GM19043 (cell line): Measurements from ENCODE around the gene HNRNPM.

Source experiments
- ATAC-seq: cut with Tn5 transposase; IDR thresholded peaks from one replicate; pipeline ENCODE4 v1.9.1; 2021; ENCODE audit warnings: low read depth; ENCODE audit not compliant: unreplicated experiment

Gene HNRNPM

DNA sequence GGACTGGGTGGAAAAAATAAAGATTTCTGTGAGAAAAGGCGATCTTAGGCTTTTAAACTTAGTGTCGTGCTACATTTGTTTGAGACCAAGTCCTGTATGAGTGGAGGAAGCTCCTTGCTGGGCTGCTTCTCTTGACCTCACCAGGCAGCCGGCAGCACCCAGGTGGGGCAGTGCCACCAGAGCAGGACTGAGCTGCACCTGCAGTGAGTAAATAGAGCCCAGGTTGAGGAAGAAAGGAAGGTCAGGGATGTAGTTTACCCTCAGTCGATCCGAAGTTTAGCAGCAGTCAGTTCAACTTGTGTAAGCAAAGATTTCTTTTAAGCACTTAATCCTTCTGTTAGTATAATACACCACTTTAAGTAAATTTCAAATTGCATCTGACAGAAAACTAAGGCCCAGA is 13.6 kb downstream of the HNRNPM start:
- no peak for ATAC-seq

GRCh38 chr19:8459095-8459494 is 14.3 kb downstream of the HNRNPM start:
- no peak for ATAC-seq

- ATAC-seq = no peak
Measured at GRCh38 chr19:8459520-8460270, 14.9 kb downstream of the HNRNPM start.

DNA sequence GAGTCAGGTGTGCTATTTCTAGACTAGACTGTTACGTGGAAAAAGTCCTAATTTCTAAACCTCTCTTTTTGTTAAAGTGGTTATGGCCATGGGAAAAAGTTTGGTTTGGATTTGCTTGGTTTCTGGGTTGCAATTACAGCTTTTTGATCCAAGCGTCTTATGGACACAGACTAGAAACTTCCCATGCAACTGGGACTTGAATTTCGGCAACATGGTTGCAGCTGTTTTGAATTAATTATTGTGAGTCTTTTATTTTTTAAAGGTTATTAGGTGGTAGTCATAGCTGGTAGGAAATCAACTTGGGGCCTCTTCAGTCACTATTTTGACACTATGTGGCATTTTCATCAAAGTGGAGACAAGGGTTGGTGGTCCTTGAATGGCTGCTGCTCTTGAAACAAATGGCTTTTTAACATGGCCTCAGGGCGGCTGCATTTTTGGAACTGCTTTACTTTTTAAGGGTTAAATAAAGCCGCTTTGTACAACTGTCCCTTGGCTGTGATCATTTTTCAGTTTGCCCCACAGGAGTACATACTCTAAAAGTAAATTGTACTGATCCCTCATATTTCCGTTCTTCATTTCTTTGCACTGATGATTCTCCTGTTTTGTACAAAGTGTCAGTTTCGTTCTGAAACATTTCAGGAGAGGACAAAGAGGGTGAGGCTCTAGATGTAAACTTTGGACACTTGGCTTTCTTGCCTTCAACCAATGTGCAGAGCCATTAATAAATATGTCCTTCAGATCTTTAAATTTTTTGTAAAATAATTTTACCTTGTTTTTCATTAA is 15.9 kb downstream of the HNRNPM start:
- ATAC-seq = no peak

DNA sequence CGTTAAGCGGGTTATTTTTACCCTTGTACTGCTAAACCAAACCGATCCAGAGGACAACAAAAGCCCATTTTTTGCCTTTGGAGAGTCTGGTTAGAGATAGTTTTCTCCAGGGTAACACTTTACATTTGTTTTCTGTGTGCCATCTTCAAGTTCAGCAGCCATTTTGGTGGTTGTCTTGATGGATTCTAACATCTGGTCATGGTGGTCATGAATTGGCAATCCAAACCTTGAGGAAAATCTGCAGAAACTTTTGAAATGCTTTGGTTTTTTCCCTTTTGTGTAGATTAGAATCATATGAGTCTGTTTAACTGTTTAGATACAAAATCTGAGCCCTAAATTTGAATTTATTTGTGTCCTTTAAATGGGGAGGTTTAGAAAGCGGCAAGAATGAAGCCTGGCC is 16.6 kb downstream of the HNRNPM start:
- no peak for ATAC-seq

GRCh38 chr19:8461891-8462290 is 17.1 kb downstream of the HNRNPM start:
- no peak for ATAC-seq

DNA sequence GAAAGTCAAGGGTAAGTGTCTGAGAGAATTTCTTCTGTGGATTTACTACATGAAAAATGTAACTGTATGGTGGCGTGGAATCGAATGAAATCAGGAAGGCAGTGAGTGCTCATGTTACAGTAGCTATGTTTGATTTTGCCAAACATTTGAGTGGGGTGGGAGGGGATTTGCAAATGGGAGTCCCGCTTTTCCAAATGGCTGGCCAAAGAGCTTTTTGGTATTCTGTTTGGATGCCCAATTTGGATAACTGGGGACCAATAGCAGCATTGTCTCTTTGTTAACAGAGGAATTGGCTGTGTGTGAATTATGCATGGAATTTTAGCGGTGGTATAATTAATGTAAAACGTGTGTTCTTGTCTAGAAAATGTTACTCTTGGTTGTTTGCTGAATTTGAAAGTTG is 17.8 kb downstream of the HNRNPM start:
- ATAC-seq = no peak

DNA sequence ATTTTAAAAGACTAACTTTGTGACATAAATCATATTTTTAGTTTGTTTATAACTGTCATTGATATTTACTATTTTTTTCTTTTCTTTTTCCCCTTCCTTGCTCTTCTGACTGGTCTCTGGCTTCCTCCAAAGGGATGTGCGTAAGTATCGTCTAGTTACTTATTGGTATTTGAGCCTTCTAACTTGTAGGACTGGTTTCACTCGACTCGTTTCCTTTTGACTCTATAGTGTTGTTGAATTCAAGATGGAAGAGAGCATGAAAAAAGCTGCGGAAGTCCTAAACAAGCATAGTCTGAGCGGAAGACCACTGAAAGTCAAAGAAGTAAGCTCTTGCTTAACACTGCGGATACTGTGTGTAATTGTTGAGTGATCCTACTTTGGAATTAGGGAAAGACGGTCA is 18.6 kb downstream of the HNRNPM start:
- no peak for ATAC-seq

GRCh38 chr19:8466018-8466417 is 21.2 kb downstream of the HNRNPM start:
- ATAC-seq = no peak

DNA sequence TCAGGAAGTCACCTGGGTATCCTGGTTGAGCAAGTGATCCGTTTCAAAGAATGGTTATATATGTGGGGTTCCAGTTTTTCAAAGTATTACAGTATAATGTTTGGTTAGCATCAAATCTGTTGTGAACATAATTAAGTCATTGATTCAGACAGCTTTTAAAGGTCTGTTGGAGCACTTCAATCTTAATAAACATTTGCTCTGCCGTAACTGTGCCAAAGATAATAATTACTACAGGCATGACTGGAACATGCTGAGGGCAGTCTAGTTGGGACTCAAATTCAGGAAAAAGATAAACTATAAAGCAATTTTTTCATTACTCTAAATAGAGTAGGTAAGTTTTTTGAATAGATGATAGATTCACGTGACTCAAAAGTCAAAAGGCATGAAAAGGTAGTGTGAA is 23.3 kb downstream of the HNRNPM start:
- ATAC-seq = no peak

GRCh38 chr19:8468761-8469373 is 24.1 kb downstream of the HNRNPM start:
- no peak for ATAC-seq

DNA sequence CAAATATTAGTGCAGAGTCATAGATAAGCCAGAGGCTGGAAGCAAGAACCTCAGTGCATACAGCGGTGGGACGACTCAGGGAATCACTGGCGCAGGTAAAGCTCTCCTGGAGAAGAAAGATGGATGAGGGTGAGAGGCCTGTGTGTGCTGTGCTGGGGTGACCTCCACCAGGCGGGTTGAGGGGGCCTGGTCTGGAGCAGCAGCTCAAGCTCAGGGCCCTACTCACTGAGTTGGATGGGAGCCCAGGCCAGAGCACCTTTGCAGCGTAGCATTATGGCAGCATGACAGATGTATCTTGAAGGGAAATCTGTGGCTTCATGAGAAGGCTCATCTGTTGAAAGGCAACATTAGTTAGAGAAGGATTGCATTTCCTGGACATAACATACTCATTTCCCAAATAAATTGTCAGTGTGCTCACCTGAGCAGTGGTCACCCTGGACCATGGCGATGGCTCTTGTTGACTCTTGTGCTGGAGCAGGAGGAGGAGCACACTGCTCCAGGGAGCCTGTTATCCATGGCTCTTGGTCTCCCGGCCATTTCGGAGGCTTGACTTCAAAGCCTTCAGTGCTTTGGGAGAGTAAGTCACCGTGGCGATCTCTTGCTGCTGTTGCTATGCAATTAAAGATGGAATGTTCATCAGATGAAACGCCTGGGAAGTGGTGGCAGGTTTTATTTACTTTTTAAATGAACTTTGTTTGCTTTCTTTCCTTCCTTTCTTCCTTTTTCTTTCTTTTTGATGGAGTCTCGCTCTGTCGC is 25.0 kb downstream of the HNRNPM start:
- ATAC-seq = no peak

DNA sequence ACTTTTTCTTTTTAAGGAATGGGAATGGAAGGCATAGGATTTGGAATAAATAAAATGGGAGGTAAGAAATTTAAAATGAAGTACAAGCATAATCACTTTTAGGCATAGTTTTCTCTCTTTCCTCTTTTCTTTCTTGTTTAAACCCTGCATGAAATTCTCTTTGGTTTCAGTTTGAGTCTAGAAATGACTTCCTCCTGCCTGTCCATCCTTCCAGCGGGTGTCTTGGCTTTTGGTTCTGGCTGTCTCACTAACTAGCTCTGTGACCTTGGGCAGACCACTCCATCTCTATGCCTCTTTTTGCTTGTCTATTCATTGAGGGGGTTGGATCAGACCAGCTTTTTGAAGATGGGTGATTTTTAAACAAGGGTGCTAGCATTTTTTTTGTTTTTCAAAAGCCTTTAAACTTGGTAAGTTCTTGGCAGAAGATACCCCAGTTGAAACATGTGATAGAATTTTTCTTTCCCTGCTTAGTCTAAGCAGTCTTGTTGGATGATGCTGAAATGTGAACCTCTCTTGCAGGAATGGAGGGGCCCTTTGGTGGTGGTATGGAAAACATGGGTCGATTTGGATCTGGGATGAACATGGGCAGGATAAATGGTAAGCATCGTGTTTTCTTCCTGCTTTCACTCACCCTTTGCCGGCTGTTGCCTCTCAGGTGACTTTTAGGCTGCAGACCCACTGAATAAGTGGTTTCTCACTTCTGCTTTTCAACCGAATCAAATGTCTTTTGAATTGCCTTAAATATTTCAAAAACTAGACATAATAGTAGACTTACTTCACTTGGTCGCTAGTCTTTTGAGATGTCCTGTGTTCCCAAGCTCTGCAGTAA is 29.1 kb downstream of the HNRNPM start:
- no peak for ATAC-seq

DNA sequence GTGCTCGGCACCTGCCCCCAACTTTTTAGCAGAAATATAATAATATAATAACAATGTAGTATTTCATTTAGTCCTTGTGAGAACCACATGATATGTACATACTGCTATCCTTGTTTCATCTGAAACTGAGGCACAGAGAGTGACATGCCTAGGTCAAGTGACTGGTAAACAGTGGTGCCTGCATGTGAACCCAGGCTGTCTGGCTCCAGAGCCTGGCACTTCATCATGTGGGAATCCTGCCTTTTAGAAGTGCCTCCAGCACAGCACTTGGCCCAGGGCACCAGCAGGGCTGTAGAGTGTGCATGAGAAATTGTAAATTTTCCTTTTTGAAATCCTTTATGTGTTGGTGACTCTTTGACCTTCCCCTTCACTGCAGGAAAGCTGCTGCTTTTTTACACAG is 30.2 kb downstream of the HNRNPM start:
- no peak for ATAC-seq

DNA sequence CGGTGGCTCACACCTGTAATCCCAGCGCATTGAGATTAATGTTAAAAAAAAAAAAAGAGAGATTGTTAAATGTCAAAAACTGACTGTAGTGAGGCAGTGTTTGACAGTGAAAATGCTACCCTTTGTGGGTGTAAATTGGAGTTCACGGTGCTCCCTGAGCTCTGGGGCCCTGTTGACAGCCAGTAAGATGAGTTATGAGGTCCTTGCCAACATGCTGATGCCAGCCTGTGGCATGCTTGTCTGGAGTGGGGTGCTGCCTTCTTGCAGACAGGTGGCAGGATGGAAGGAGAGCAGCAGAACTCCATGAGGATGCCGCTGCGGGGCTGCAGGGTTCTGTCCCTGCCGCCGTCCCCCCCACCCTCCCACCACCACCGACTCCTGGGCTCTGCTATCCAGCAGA is 31.7 kb downstream of the HNRNPM start:
- ATAC-seq = no peak

GRCh38 chr19:8477889-8478288 is 33.1 kb downstream of the HNRNPM start:
- ATAC-seq = no peak

GRCh38 chr19:8478598-8478997 is 33.8 kb downstream of the HNRNPM start:
- ATAC-seq = no peak

DNA sequence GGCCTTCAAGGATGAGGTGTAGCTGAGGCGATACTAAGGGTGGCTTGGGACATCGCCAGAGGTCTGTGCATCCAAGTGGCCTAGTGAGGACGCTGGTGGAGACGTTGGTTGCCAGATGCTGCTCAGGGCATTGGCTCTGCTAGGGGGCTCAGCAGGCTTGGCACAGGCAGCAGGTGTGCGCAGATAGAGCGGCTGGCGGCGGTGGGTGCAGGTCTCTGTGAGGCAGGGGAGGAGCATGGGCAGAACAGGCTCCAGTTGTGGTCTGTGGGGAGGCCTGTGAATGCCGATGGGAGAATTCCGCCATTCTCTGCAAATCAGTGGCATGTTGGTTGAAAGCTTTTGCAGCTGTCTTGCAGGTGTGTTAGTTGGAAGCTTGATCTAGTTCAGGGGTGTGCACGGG is 36.4 kb downstream of the HNRNPM start:
- ATAC-seq = no peak

DNA sequence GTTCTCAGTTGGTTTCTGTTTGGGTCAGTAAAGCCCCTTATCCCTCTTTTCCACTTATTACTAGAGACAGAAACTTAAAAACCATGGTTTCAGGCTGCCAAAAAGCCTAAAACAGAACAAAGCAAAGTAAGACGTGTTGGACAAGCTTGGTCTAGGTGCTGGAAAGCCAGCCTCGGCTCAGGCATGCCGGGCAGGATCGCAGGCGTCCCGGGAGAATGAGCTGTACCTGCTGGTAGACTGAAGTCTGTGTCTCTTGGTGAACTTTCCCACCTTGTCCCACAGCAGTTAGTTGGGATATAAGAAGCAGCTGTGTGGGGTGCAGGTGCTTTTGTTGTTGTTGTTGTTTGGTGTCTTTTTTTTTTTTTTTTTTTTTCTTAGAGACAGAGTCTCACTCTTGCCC is 36.8 kb downstream of the HNRNPM start:
- no peak for ATAC-seq

DNA sequence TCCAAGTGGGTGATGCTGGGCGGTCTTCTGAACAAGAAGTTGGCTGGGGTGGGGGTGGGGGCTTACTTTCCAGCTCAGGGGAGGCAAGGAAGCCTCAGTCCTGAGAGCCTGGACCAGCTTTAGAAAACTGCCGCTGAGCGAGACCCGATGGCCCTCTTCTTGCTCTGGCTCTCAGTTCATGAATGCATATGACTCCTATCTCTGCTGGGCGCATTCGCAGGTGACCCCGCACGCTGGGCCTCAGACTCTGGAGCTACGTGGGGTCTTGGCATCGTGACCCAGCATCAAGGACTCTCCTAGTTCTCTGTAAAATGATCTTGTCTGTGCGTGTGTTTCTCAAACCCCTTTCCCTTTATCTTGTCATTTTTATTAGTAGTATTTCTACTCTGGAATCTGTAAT is 37.9 kb downstream of the HNRNPM start:
- no peak for ATAC-seq
